GM18909 (cell line): Measurements from ENCODE around the gene CRIP1.

Experiments used
- ATAC-seq: cut with Tn5 transposase; IDR thresholded peaks from one replicate; pipeline ENCODE4 v1.9.1; 2021; ENCODE audit warnings: mild to moderate bottlenecking; ENCODE audit not compliant: unreplicated experiment, poor library complexity

The CRIP1 gene

GRCh38 chr14:105450864-105451720 lies 35.6 kb upstream of the CRIP1 start:
- ATAC-seq: no peak

GRCh38 chr14:105452963-105453362 lies 33.7 kb upstream of the CRIP1 start:
- no peak for ATAC-seq

- ATAC-seq: no peak
These were observed 32.8 kb upstream of the CRIP1 start for GRCh38 chr14:105453847-105454246.

GRCh38 chr14:105455086-105455640 lies 31.5 kb upstream of the CRIP1 start:
- ATAC-seq: no peak

- no peak for ATAC-seq
These were observed 30.7 kb upstream of the CRIP1 start for GRCh38 chr14:105455766-105456660.

- ATAC-seq: no peak
These were observed 29.7 kb upstream of the CRIP1 start for GRCh38 chr14:105456736-105457617.

GRCh38 chr14:105458010-105458409 lies 28.7 kb upstream of the CRIP1 start:
- ATAC-seq: no peak

- ATAC-seq: no peak
These were observed 28.1 kb upstream of the CRIP1 start for GRCh38 chr14:105458571-105458970.

- ATAC-seq: no peak
These were observed 26.6 kb upstream of the CRIP1 start for GRCh38 chr14:105460116-105460515.

- ATAC-seq: no peak
These were observed 26.1 kb upstream of the CRIP1 start for GRCh38 chr14:105460616-105461015.

- no peak for ATAC-seq
These were observed 24.8 kb upstream of the CRIP1 start for GRCh38 chr14:105461903-105462302.

GRCh38 chr14:105464501-105464900 lies 22.2 kb upstream of the CRIP1 start:
- no peak for ATAC-seq

GRCh38 chr14:105465209-105466031 lies 21.3 kb upstream of the CRIP1 start:
- ATAC-seq: no peak

GRCh38 chr14:105466531-105467248 lies 20.0 kb upstream of the CRIP1 start:
- ATAC-seq: no peak

GRCh38 chr14:105467249-105467941 lies 19.3 kb upstream of the CRIP1 start:
- no peak for ATAC-seq

- no peak for ATAC-seq
These were observed 18.7 kb upstream of the CRIP1 start for GRCh38 chr14:105467942-105468471.

- no peak for ATAC-seq
These were observed 18.0 kb upstream of the CRIP1 start for GRCh38 chr14:105468621-105469241.
